PC-3 (cell line): ENCODE results near the gene CYB561D1. TPM values are rescaled to one million over a fixed set of nuclear protein-coding genes. Genes with fewer than 3 reads are reported as not detected.

Source experiments
- ATAC-seq: fragments of 200-7000 bp; cut with Tn5 transposase; 2 replicates; pipeline ENCODE4 v1.9.1; 2020; ENCODE audit warnings: mild to moderate bottlenecking, moderate library complexity
- BruUV-seq: library from RNA; stranded (reverse); fragments of 400-500 nt; replicated peaks from 2 replicates; lab custom pipeline; 2021; lab: Mats Ljungman, UMichigan
- CTCF ChIA-PET: fragments of 300-600 bp; sonication (Branson Sonifier 250); formaldehyde crosslinking; loops from one replicate; lab custom pipeline; 2022; ENCODE audit warnings: antibody characterized with exemption; lab: Charles Lee
- POLR2A ChIA-PET: fragments of 300-600 bp; sonication (Branson Sonifier 250); formaldehyde crosslinking; loops from one replicate; lab custom pipeline; 2022; ENCODE audit warnings: antibody characterized with exemption; ENCODE audit not compliant: unreplicated experiment; lab: Charles Lee
- DNase-seq: peaks from one replicate; pipeline ENCODE4 v3.0.0-alpha.2; 2015
- H2AFZ ChIP-seq: fragments of 300-600 bp; sonication (generic); 2 replicates; pipeline ENCODE4 v1.6.0; 2016; ENCODE audit warnings: antibody characterized with exemption, low read length
- H3F3A ChIP-seq: fragments of 300-600 bp; sonication (generic); one replicate; pipeline ENCODE4 v1.6.0; 2017; ENCODE audit warnings: antibody characterized with exemption, low read length, control low read depth, mild to moderate bottlenecking; ENCODE audit not compliant: unreplicated experiment
- H3K27ac ChIP-seq: fragments of 300-600 bp; sonication (generic); 2 replicates; pipeline ENCODE4 v1.5.1; 2016; ENCODE audit warnings: mild to moderate bottlenecking, low read length
- H3K27me3 ChIP-seq: fragments of 300-600 bp; sonication (generic); 2 replicates; pipeline ENCODE4 v1.6.1; 2016; ENCODE audit warnings: low read length, mixed read lengths
- H3K36me3 ChIP-seq: fragments of 300-600 bp; sonication (generic); 2 replicates; pipeline ENCODE4 v1.6.1; 2016; ENCODE audit warnings: low read depth, mixed run types, low read length, mixed read lengths
- H3K4me1 ChIP-seq: fragments of 300-600 bp; sonication (generic); 2 replicates; pipeline ENCODE4 v1.5.1; 2016; ENCODE audit warnings: low read length; ENCODE audit not compliant: insufficient read depth
- H3K4me2 ChIP-seq: fragments of 300-600 bp; sonication (generic); 2 replicates; pipeline ENCODE4 v1.6.0; 2016; ENCODE audit warnings: low read length
- H3K4me3 ChIP-seq: fragments of 300-600 bp; sonication (generic); 2 replicates; pipeline ENCODE4 v1.5.1; 2016; ENCODE audit warnings: mild to moderate bottlenecking, low read length, mixed read lengths
- H3K79me2 ChIP-seq: fragments of 300-600 bp; sonication (generic); 2 replicates; pipeline ENCODE4 v1.6.1; 2017; ENCODE audit warnings: low read length, mixed read lengths
- H3K9ac ChIP-seq: fragments of 300-600 bp; sonication (generic); 2 replicates; pipeline ENCODE4 v1.6.0; 2016; ENCODE audit warnings: mild to moderate bottlenecking, low read length
- H3K9me2 ChIP-seq: fragments of 300-600 bp; sonication (generic); replicated peaks from 2 replicates; pipeline ENCODE4 v1.6.1; 2016; ENCODE audit warnings: mixed run types, low read length, mixed read lengths
- H3K9me3 ChIP-seq: fragments of 300-600 bp; sonication (generic); 2 replicates; pipeline ENCODE4 v1.6.1; 2016; ENCODE audit warnings: low read length, mixed read lengths
- H4K20me1 ChIP-seq: fragments of 300-600 bp; sonication (generic); 2 replicates; pipeline ENCODE4 v1.6.1; 2016; ENCODE audit warnings: low read length, mixed read lengths
- CTCF ChIP-seq: fragments of 300-600 bp; sonication (generic); conservative IDR thresholded peaks from 2 replicates; pipeline ENCODE4 v1.5.1; 2017; ENCODE audit warnings: antibody characterized with exemption, low read depth, mild to moderate bottlenecking, low read length
- EZH2 ChIP-seq: fragments of 300-600 bp; sonication (generic); IDR thresholded peaks from one replicate; pipeline ENCODE4 v1.6.1; 2017; ENCODE audit warnings: antibody characterized with exemption, mild to moderate bottlenecking, low read length; ENCODE audit not compliant: unreplicated experiment
- EZH2phosphoT487 ChIP-seq: fragments of 300-600 bp; sonication (generic); IDR thresholded peaks from 2 replicates; pipeline ENCODE4 v1.6.1; 2018; ENCODE audit warnings: mild to moderate bottlenecking, antibody characterized with exemption, low read length, borderline replicate concordance
- intact Hi-C: fragments of 100-400 bp; cut with micrococcal nuclease; formaldehyde crosslinking; loops from 2 replicates; pipeline ENCODE4 v1.9.0; 2023
- total RNA-seq: library from RNA; depleted of rRNA; stranded (reverse); fragments of >200 nt; gene quantifications from 2 replicates; pipeline ENCODE4 v1.2.3, GENCODE V29; 2014

CYB561D1 gene
- total RNA-seq, 1 experiment from 2014 or later: 2.7 TPM

GRCh38 chr1:109535971-109536491 lies 42.1 kb downstream of the CYB561D1 start:
- intact Hi-C loops: no loop called here
- Histone ChIP-seq H3K27ac (no peak overlapping the region), H3K79me2 (no peaks in the 10 kb centered on the region), H3K27me3 (no peaks in the 10 kb centered on the region), H3K4me2 (no peak overlapping the region), H3K9ac (no peak overlapping the region), H3K9me3 (no peaks in the 10 kb centered on the region), H3K4me3 (no peak overlapping the region), H2AFZ (no peak overlapping the region), H3F3A (no peaks in the 10 kb centered on the region), H3K4me1 (no peaks in the 10 kb centered on the region), H3K36me3 (no peaks in the 10 kb centered on the region), H3K9me2 (no peaks in the 10 kb centered on the region), H4K20me1 (no peaks in the 10 kb centered on the region)
- no TSS peak for BruUV-seq
- no peak for TF ChIP-seq EZH2
- TF ChIP-seq CTCF: no peak
- TF ChIP-seq EZH2phosphoT487: no peak
- DNase-seq (no peak), ATAC-seq (no peak)
- CTCF ChIA-PET: interaction anchor here (0.7 kb wide), 1 partner anchor 46 kb away, joined by 3 read pairs; no protein-coding TSS in a partner anchor
- POLR2A ChIA-PET: no interaction called here

GRCh38 chr1:109537450-109538178 lies 43.7 kb downstream of the CYB561D1 start:
- POLR2A ChIA-PET: no interaction called here
- TF ChIP-seq EZH2 (no peak), CTCF (no peak), EZH2phosphoT487 (no peak)

More at GRCh38 chr1:109537450-109538178, 43.7 kb downstream of the CYB561D1 start:
- no peak overlapping the region for H3K4me3 ChIP-seq
- H3K4me1 ChIP-seq: no peaks in the 10 kb centered on the region
- H3K27me3 ChIP-seq: no peaks in the 10 kb centered on the region
- no TSS peak for BruUV-seq
- CTCF ChIA-PET: no interaction called here
- H3K79me2 ChIP-seq: no peaks in the 10 kb centered on the region
- H3K4me2 ChIP-seq: no peak overlapping the region
- H3K9me2 ChIP-seq: no peaks in the 10 kb centered on the region
- H3K36me3 ChIP-seq: no peaks in the 10 kb centered on the region
- H3K27ac ChIP-seq: no peak overlapping the region
- DNase-seq: no peak
- ATAC-seq: no peak
- H3K9ac ChIP-seq: no peak overlapping the region
- H3F3A ChIP-seq: no peaks in the 10 kb centered on the region
- no peak overlapping the region for H2AFZ ChIP-seq
- intact Hi-C loops: no loop called here
- no peaks in the 10 kb centered on the region for H3K9me3 ChIP-seq
- no peaks in the 10 kb centered on the region for H4K20me1 ChIP-seq
